ENCODE results near the gene HNRNPA3.
"Not testable (repeated sequence)": the region's sequence is repeated elsewhere in the genome, so short reads cannot be mapped to it uniquely, and the experiment has no call there.

HNRNPA3 gene

GRCh38 chr2:177239932-177240630 lies 27.5 kb downstream of the HNRNPA3 start:
- TF ChIP-seq POLR2AphosphoS5 (IDR thresholded peaks at IDR 0.05; ENCODE audit: low read depth, low read length) = no peak
- TF ChIP-seq TAF1 (IDR thresholded peaks at IDR 0.05; ENCODE audit: borderline replicate concordance, low read depth, low read length) = no peak
- no peak for TF ChIP-seq POLR2A (IDR thresholded peaks at IDR 0.05; ENCODE audit: low read depth, low read length)
- no peak for DNase-seq (ENCODE audit: insufficient read length)
- FAIRE-seq = no peak

- no peak for TF ChIP-seq POLR2AphosphoS5 (IDR thresholded peaks at IDR 0.05; ENCODE audit: low read depth, low read length)
- TF ChIP-seq POLR2A (IDR thresholded peaks at IDR 0.05; ENCODE audit: low read depth, low read length) = no peak
- no peak for TF ChIP-seq TAF1 (IDR thresholded peaks at IDR 0.05; ENCODE audit: borderline replicate concordance, low read depth, low read length)
- DNase-seq (ENCODE audit: insufficient read length) (no peak), FAIRE-seq (no peak)
Observed at GRCh38 chr2:177241711-177242120, 29.1 kb downstream of the HNRNPA3 start.

GRCh38 chr2:177242121-177242987 lies 29.8 kb downstream of the HNRNPA3 start:
- no peak for DNase-seq (ENCODE audit: insufficient read length)
- peak; percentile 44 for FAIRE-seq
- TF ChIP-seq POLR2A (IDR thresholded peaks at IDR 0.05; ENCODE audit: low read depth, low read length) (no peak), POLR2AphosphoS5 (IDR thresholded peaks at IDR 0.05; ENCODE audit: low read depth, low read length) (no peak), TAF1 (IDR thresholded peaks at IDR 0.05; ENCODE audit: borderline replicate concordance, low read depth, low read length) (no peak)

GRCh38 chr2:177243073-177243472 lies 30.5 kb downstream of the HNRNPA3 start:
- TF ChIP-seq TAF1 (IDR thresholded peaks at IDR 0.05; ENCODE audit: borderline replicate concordance, low read depth, low read length) = no peak
- TF ChIP-seq POLR2AphosphoS5 (IDR thresholded peaks at IDR 0.05; ENCODE audit: low read depth, low read length) = peak; percentile 50
- no peak for TF ChIP-seq POLR2A (IDR thresholded peaks at IDR 0.05; ENCODE audit: low read depth, low read length)
- FAIRE-seq (no peak), DNase-seq (ENCODE audit: insufficient read length) (no peak)

GRCh38 chr2:177243476-177243875 lies 30.9 kb downstream of the HNRNPA3 start:
- TF ChIP-seq POLR2A (IDR thresholded peaks at IDR 0.05; ENCODE audit: low read depth, low read length) = no peak
- peak; percentile 13 for TF ChIP-seq POLR2AphosphoS5 (IDR thresholded peaks at IDR 0.05; ENCODE audit: low read depth, low read length)
- FAIRE-seq (no peak), DNase-seq (ENCODE audit: insufficient read length) (no peak)

- TF ChIP-seq TAF1 (IDR thresholded peaks at IDR 0.05; ENCODE audit: borderline replicate concordance, low read depth, low read length) (no peak), POLR2A (IDR thresholded peaks at IDR 0.05; ENCODE audit: low read depth, low read length) (no peak), POLR2AphosphoS5 (IDR thresholded peaks at IDR 0.05; ENCODE audit: low read depth, low read length) (no peak)
- FAIRE-seq (no peak), DNase-seq (ENCODE audit: insufficient read length) (no peak)
Observed at GRCh38 chr2:177244244-177244771, 31.7 kb downstream of the HNRNPA3 start.

GRCh38 chr2:177245010-177245422 lies 32.4 kb downstream of the HNRNPA3 start:
- TF ChIP-seq TAF1 (IDR thresholded peaks at IDR 0.05; ENCODE audit: borderline replicate concordance, low read depth, low read length) (no peak), POLR2A (IDR thresholded peaks at IDR 0.05; ENCODE audit: low read depth, low read length) (no peak), POLR2AphosphoS5 (IDR thresholded peaks at IDR 0.05; ENCODE audit: low read depth, low read length) (no peak)
- no peak for FAIRE-seq

GRCh38 chr2:177246000-177246399 lies 33.4 kb downstream of the HNRNPA3 start:
- no peak for TF ChIP-seq POLR2AphosphoS5 (IDR thresholded peaks at IDR 0.05; ENCODE audit: low read depth, low read length)
- no peak for TF ChIP-seq POLR2A (IDR thresholded peaks at IDR 0.05; ENCODE audit: low read depth, low read length)
- no peak for TF ChIP-seq TAF1 (IDR thresholded peaks at IDR 0.05; ENCODE audit: borderline replicate concordance, low read depth, low read length)
- DNase-seq (ENCODE audit: insufficient read length) (no peak), FAIRE-seq (no peak)

More at GRCh38 chr2:177245010-177245422, 32.4 kb downstream of the HNRNPA3 start:
- no peak for DNase-seq (ENCODE audit: insufficient read length)

GRCh38 chr2:177246523-177247030 lies 34.0 kb downstream of the HNRNPA3 start:
- not testable (repeated sequence) for FAIRE-seq

GRCh38 chr2:177247693-177248262 lies 35.2 kb downstream of the HNRNPA3 start:
- TF ChIP-seq POLR2AphosphoS5 (IDR thresholded peaks at IDR 0.05; ENCODE audit: low read depth, low read length) = no peak
- no peak for TF ChIP-seq POLR2A (IDR thresholded peaks at IDR 0.05; ENCODE audit: low read depth, low read length)
- no peak for TF ChIP-seq TAF1 (IDR thresholded peaks at IDR 0.05; ENCODE audit: borderline replicate concordance, low read depth, low read length)
- DNase-seq (ENCODE audit: insufficient read length) (no peak), FAIRE-seq (no peak)

More at GRCh38 chr2:177246523-177247030, 34.0 kb downstream of the HNRNPA3 start:
- not testable (repeated sequence) for DNase-seq (ENCODE audit: insufficient read length)

- no peak for DNase-seq (ENCODE audit: insufficient read length)
- TF ChIP-seq POLR2A (IDR thresholded peaks at IDR 0.05; ENCODE audit: low read depth, low read length) = no peak; the same call in 1 of the 2 replicates
- TF ChIP-seq TAF1 (IDR thresholded peaks at IDR 0.05; ENCODE audit: borderline replicate concordance, low read depth, low read length) = no peak
- TF ChIP-seq POLR2AphosphoS5 (IDR thresholded peaks at IDR 0.05; ENCODE audit: low read depth, low read length) = no peak
- no peak for FAIRE-seq
Observed at GRCh38 chr2:177249038-177249437, 36.4 kb downstream of the HNRNPA3 start.

Data from GM12892 (cell line).